COR-L47 (cell line): Measurements from ENCODE around the gene KRT9.

ENCODE experiments used
- DNase-seq: peaks from one replicate; lab custom pipeline; 2025; lab: John Stamatoyannopoulos, UW

KRT9 gene

GRCh38 chr17:41530062-41531048, 41.5 kb downstream of the KRT9 start:
- no peak for DNase-seq

GRCh38 chr17:41529491-41529915, 42.4 kb downstream of the KRT9 start:
- no peak for DNase-seq

GRCh38 chr17:41528959-41529353, 42.9 kb downstream of the KRT9 start:
- peak; percentile 38 for DNase-seq

GRCh38 chr17:41527063-41528023, 44.5 kb downstream of the KRT9 start:
- DNase-seq = no peak

GRCh38 chr17:41524261-41524660, 47.6 kb downstream of the KRT9 start:
- DNase-seq = no peak

- no peak for DNase-seq
Measured at GRCh38 chr17:41523787-41524186, 48.1 kb downstream of the KRT9 start.

GRCh38 chr17:41523225-41523593, 48.6 kb downstream of the KRT9 start:
- DNase-seq = no peak

GRCh38 chr17:41522301-41523224, 49.3 kb downstream of the KRT9 start:
- DNase-seq = no peak

GRCh38 chr17:41521574-41522261, 50.1 kb downstream of the KRT9 start:
- no peak for DNase-seq

- peak; percentile 91 for DNase-seq
Measured at GRCh38 chr17:41520821-41521521, 50.9 kb downstream of the KRT9 start.

- DNase-seq = peak; percentile 88
Measured at GRCh38 chr17:41519501-41520224, 52.2 kb downstream of the KRT9 start.

GRCh38 chr17:41518789-41519449, 52.9 kb downstream of the KRT9 start, which contains the start of gene KRT15:
KRT15 (minus strand) TSS chr17:41518890; CDS start chr17:41518827, 63 bp downstream.
- peak; percentile 74 for DNase-seq

- DNase-seq = no peak
Measured at GRCh38 chr17:41518031-41518430, 53.8 kb downstream of the KRT9 start.

GRCh38 chr17:41516830-41517283, 55.0 kb downstream of the KRT9 start:
- no peak for DNase-seq

GRCh38 chr17:41516147-41516829, 55.6 kb downstream of the KRT9 start:
- DNase-seq = no peak
